Gastrocnemius medialis (tissue), 4 donors: ENCODE data around the gene MAP3K7. TPM values are rescaled to one million over a fixed set of nuclear protein-coding genes. Genes with fewer than 3 reads are reported as not detected.

ENCODE experiments used
- ATAC-seq, 2 donors: fragments of 150-250 bp; one replicate each; pipeline ENCODE4 v1.9.1; 2016
- DNase-seq, 2 donors: peaks; one replicate each; pipeline ENCODE4 v3.0.0-alpha.2; 2019
- H3K27ac ChIP-seq, 4 donors: fragments of 200-600 bp; sonication (generic); 1 replicate in 1 of 4; 2 replicates in 3 of 4; pipeline ENCODE4 v1.5.1; 2016 to 2018; ENCODE audit warnings: mild to moderate bottlenecking in 2 of 4, moderate library complexity in 1 of 4
- H3K27me3 ChIP-seq, 3 donors: fragments of 200-600 bp; sonication (generic) in 2 of 3; 1 replicate in 1 of 3; 2 replicates in 2 of 3; pipeline versions ENCODE4 v1.5.1 to v1.6.0; 2016 to 2019; ENCODE audit warnings: mild to moderate bottlenecking in 1 of 3, moderate library complexity in 1 of 3
- H3K36me3 ChIP-seq, 2 donors: fragments of 200-600 bp; sonication (generic) in 1 of 2; one replicate each; pipeline ENCODE4 v1.5.1; 2017 to 2018
- H3K4me1 ChIP-seq, 2 donors: fragments of 200-600 bp; sonication (generic) in 1 of 2; one replicate each; pipeline ENCODE4 v1.5.1; 2016 to 2017; ENCODE audit warnings: mild to moderate bottlenecking in 2 of 2
- H3K4me3 ChIP-seq, 4 donors: fragments of 200-600 bp; sonication (generic) in 3 of 4; 1 replicate in 1 of 4; 2 replicates in 3 of 4; pipeline ENCODE4 v1.5.1; 2016 to 2019; ENCODE audit warnings: mild to moderate bottlenecking in 2 of 4
- H3K9me3 ChIP-seq, 3 donors: fragments of 200-600 bp; sonication (generic) in 2 of 3; 1 replicate in 1 of 3; 2 replicates in 2 of 3; pipeline ENCODE4 v1.5.1; 2016 to 2019
- CTCF ChIP-seq, 5 experiments: fragments of 450-650 bp in 3 of 5; fragments of 200-600 bp in 2 of 5; sonication (generic) in 2 of 5; IDR thresholded peaks in 4 of 5; conservative IDR thresholded peaks in 1 of 5; 1 replicate in 4 of 5; 2 replicates in 1 of 5; pipeline ENCODE4 v1.5.1; 2016 to 2019; ENCODE audit warnings: antibody characterized with exemption in 5 of 5, mild to moderate bottlenecking in 3 of 5, moderate library complexity in 3 of 5
- POLR2A ChIP-seq, 2 donors: fragments of 450-650 bp; IDR thresholded peaks; one replicate each; pipeline ENCODE4 v1.6.1; 2017; ENCODE audit warnings: antibody characterized with exemption in 2 of 2, mild to moderate bottlenecking in 2 of 2, moderate library complexity in 2 of 2
- in situ Hi-C, 4 donors: fragments of 200-750 bp; cut with MboI; loops; one replicate each; pipeline versions ENCODE4 v1.15.0 to v1.8.0; 2017; ENCODE audit warnings: low sequenced_read_pairs in 4 of 4
- intact Hi-C: fragments of 100-400 bp; cut with DNase I; formaldehyde crosslinking; loops from one replicate; pipeline ENCODE4 v1.15.1; 2023; ENCODE audit warnings: low total_unique reads
- total RNA-seq, 4 donors: library from RNA; depleted of rRNA; stranded (reverse); fragments of >200 nt; gene quantifications; one replicate each; pipeline versions ENCODE4 v1.1.0 to v1.2.3, GENCODE V29; 2016

The MAP3K7 gene
- total RNA-seq, 4 donors from 2014 or later = 16.6 to 27.2 (median 18.9) TPM

- H3K27ac ChIP-seq = no peak overlapping the region
- peaks cover 3 to 13% (median 8%) of the 10 kb centered on the region in 3 donors for H3K27me3 ChIP-seq
- ATAC-seq (no peak), DNase-seq (no peak)
- no peaks in the 10 kb centered on the region for H3K4me1 ChIP-seq
- no peak overlapping the region for H3K4me3 ChIP-seq
- intact Hi-C loops = no loop called here
- in situ Hi-C loops = no loop called here
- no peaks in the 10 kb centered on the region for H3K36me3 ChIP-seq
- no peak for TF ChIP-seq POLR2A (IDR thresholded peaks at IDR 0.05)
- TF ChIP-seq CTCF (IDR thresholded peaks at IDR 0.05 in 4 of 5, conservative IDR thresholded peaks at IDR 0.05 in 1 of 5) = no peak
- no peaks in the 10 kb centered on the region for H3K9me3 ChIP-seq
Measured at GRCh38 chr6:90497411-90497810, 89.5 kb downstream of the MAP3K7 start.

- TF ChIP-seq POLR2A (IDR thresholded peaks at IDR 0.05) = no peak
- no peak for TF ChIP-seq CTCF (IDR thresholded peaks at IDR 0.05 in 4 of 5, conservative IDR thresholded peaks at IDR 0.05 in 1 of 5)
- intact Hi-C loops = no loop called here
Measured at GRCh38 chr6:90496258-90497016, 90.4 kb downstream of the MAP3K7 start.

GRCh38 chr6:90495216-90495817, 91.6 kb downstream of the MAP3K7 start:
- ATAC-seq (no peak), DNase-seq (no peak)
- Histone ChIP-seq H3K27ac (no peak overlapping the region), H3K4me1 (no peaks in the 10 kb centered on the region), H3K27me3 (peaks cover 3 to 13% (median 8%) of the 10 kb centered on the region in 3 donors), H3K36me3 (no peaks in the 10 kb centered on the region), H3K9me3 (no peaks in the 10 kb centered on the region), H3K4me3 (no peak overlapping the region)
- TF ChIP-seq POLR2A (IDR thresholded peaks at IDR 0.05) (no peak), CTCF (IDR thresholded peaks at IDR 0.05 in 4 of 5, conservative IDR thresholded peaks at IDR 0.05 in 1 of 5) (no peak)
- in situ Hi-C loops = no loop called here
- intact Hi-C loops = no loop called here

More at GRCh38 chr6:90496258-90497016, 90.4 kb downstream of the MAP3K7 start:
- H3K27me3 ChIP-seq = peaks cover 3 to 13% (median 8%) of the 10 kb centered on the region in 3 donors
- no peaks in the 10 kb centered on the region for H3K4me1 ChIP-seq
- no peaks in the 10 kb centered on the region for H3K36me3 ChIP-seq
- in situ Hi-C loops = no loop called here
- ATAC-seq = no peak
- H3K27ac ChIP-seq = no peak overlapping the region
- H3K9me3 ChIP-seq = no peaks in the 10 kb centered on the region
- H3K4me3 ChIP-seq = no peak overlapping the region
- DNase-seq = no peak

GRCh38 chr6:90494067-90494780, 92.6 kb downstream of the MAP3K7 start:
- intact Hi-C loops = no loop called here
- H3K27ac ChIP-seq = no peak overlapping the region
- H3K4me1 ChIP-seq = no peaks in the 10 kb centered on the region
- ATAC-seq (no peak), DNase-seq (no peak)
- in situ Hi-C loops = no loop called here
- no peaks in the 10 kb centered on the region for H3K36me3 ChIP-seq
- H3K4me3 ChIP-seq = no peak overlapping the region
- H3K27me3 ChIP-seq = peaks cover 3 to 13% (median 8%) of the 10 kb centered on the region in 3 donors
- H3K9me3 ChIP-seq = no peaks in the 10 kb centered on the region
- no peak for TF ChIP-seq POLR2A (IDR thresholded peaks at IDR 0.05)
- TF ChIP-seq CTCF (IDR thresholded peaks at IDR 0.05 in 4 of 5, conservative IDR thresholded peaks at IDR 0.05 in 1 of 5) = no peak
